GM23338 (cell line): ENCODE data around the gene LYPLAL1. TPM values are rescaled to one million over a fixed set of nuclear protein-coding genes. Genes with fewer than 3 reads are reported as not detected.

Experiments used
- ATAC-seq: fragments of 200-7000 bp; cut with Tn5 transposase; 3 replicates; pipeline ENCODE4 v1.9.1; 2020
- DNase-seq: peaks from one replicate; pipeline ENCODE4 v3.0.0-alpha.2; 2015; ENCODE audit warnings: low spot score
- H2AFZ ChIP-seq: fragments of 200-600 bp; sonication (generic); 2 replicates; pipeline ENCODE4 v1.8.0; 2016; ENCODE audit warnings: antibody characterized with exemption, mild to moderate bottlenecking, moderate library complexity
- H3F3A ChIP-seq: fragments of 200-600 bp; sonication (generic); replicated peaks from 2 replicates; pipeline ENCODE4 v1.8.0; 2017; ENCODE audit warnings: antibody characterized with exemption, mixed run types, low read depth
- H3K27ac ChIP-seq: fragments of 200-600 bp; sonication (generic); 2 replicates; pipeline ENCODE4 v1.6.1; 2016; ENCODE audit warnings: low read depth
- H3K27me3 ChIP-seq: fragments of 200-600 bp; sonication (generic); 2 replicates; pipeline ENCODE4 v1.8.0; 2016; ENCODE audit warnings: mild to moderate bottlenecking, mixed run types, moderate library complexity; ENCODE audit not compliant: insufficient read depth
- H3K36me3 ChIP-seq: fragments of 200-600 bp; sonication (generic); 2 replicates; pipeline ENCODE4 v1.8.0; 2016; ENCODE audit warnings: mild to moderate bottlenecking; ENCODE audit not compliant: insufficient read depth
- H3K4me1 ChIP-seq: fragments of 200-600 bp; sonication (generic); 2 replicates; pipeline ENCODE4 v1.8.0; 2016; ENCODE audit warnings: mild to moderate bottlenecking, moderate library complexity; ENCODE audit not compliant: insufficient read depth
- H3K4me2 ChIP-seq: fragments of 200-600 bp; sonication (generic); 2 replicates; pipeline ENCODE4 v1.7.1; 2017; ENCODE audit warnings: mixed run types
- H3K4me3 ChIP-seq: fragments of 200-600 bp; sonication (generic); 2 replicates; pipeline ENCODE4 v1.6.1; 2016; ENCODE audit warnings: mixed run types
- H3K79me2 ChIP-seq: fragments of 200-600 bp; sonication (generic); replicated peaks from 2 replicates; pipeline ENCODE4 v1.8.0; 2017; ENCODE audit warnings: mild to moderate bottlenecking; ENCODE audit not compliant: insufficient read depth
- H3K9me2 ChIP-seq: fragments of 200-600 bp; sonication (generic); 2 replicates; pipeline ENCODE4 v1.8.0; 2017; ENCODE audit not compliant: insufficient read depth
- H4K20me1 ChIP-seq: fragments of 200-600 bp; sonication (generic); replicated peaks from 2 replicates; pipeline ENCODE4 v1.8.0; 2017; ENCODE audit warnings: mild to moderate bottlenecking; ENCODE audit not compliant: insufficient read depth
- H3K27ac Mint-ChIP-seq: 2 replicates; pipeline ENCODE4 v1.8.0; 2020; ENCODE audit warnings: inconsistent platforms, mild to moderate bottlenecking, moderate library complexity, mixed read lengths
- H3K27me3 Mint-ChIP-seq: 3 replicates; pipeline ENCODE4 v1.8.0; 2022; ENCODE audit warnings: low read depth, mild to moderate bottlenecking, moderate library complexity, mixed read lengths, inconsistent platforms; ENCODE audit not compliant: insufficient read depth, poor library complexity
- H3K36me3 Mint-ChIP-seq: 3 replicates; pipeline ENCODE4 v1.8.0; 2021; ENCODE audit warnings: low read depth, mild to moderate bottlenecking, inconsistent platforms, moderate library complexity, mixed read lengths
- H3K4me1 Mint-ChIP-seq: 3 replicates; pipeline ENCODE4 v1.8.0; 2020; ENCODE audit warnings: mild to moderate bottlenecking, inconsistent platforms, mixed read lengths
- H3K4me3 Mint-ChIP-seq: 3 replicates; pipeline ENCODE4 v1.8.0; 2021; ENCODE audit warnings: moderate library complexity, mild to moderate bottlenecking, inconsistent platforms, mixed read lengths
- H3K9me3 Mint-ChIP-seq: 3 replicates; pipeline ENCODE4 v1.8.0; 2020; ENCODE audit warnings: moderate library complexity, mild to moderate bottlenecking, inconsistent platforms, mixed read lengths
- CREB1 ChIP-seq: fragments of 250-450 bp; sonication (Bioruptor Pico); IDR thresholded peaks from 2 replicates; pipeline ENCODE4 v1.5.0; 2020; ENCODE audit warnings: low read depth, mild to moderate bottlenecking, moderate library complexity
- CTCF ChIP-seq, 2 experiments: fragments of 200-600 bp in 1 of 2; sonication (generic) in 1 of 2; conservative IDR thresholded peaks; 2 replicates each; pipeline versions ENCODE4 v1.5.1 to v1.6.1; 2016 to 2017; ENCODE audit warnings: antibody characterized with exemption in 2 of 2, low read depth in 2 of 2, mild to moderate bottlenecking in 2 of 2, moderate library complexity in 1 of 2
- ETS1 ChIP-seq: IDR thresholded peaks from 2 replicates; pipeline ENCODE4 v1.6.1; 2016; ENCODE audit warnings: antibody characterized with exemption
- EZH2 ChIP-seq: fragments of 200-600 bp; sonication (generic); IDR thresholded peaks from one replicate; pipeline ENCODE4 v1.8.0; 2017; ENCODE audit warnings: antibody characterized with exemption, mild to moderate bottlenecking, low read depth; ENCODE audit not compliant: unreplicated experiment
- EZH2phosphoT487 ChIP-seq: fragments of 200-600 bp; sonication (generic); IDR thresholded peaks from one replicate; pipeline ENCODE4 v1.8.1; 2018; ENCODE audit warnings: antibody characterized with exemption; ENCODE audit not compliant: unreplicated experiment
- JUNB ChIP-seq: IDR thresholded peaks from one replicate; pipeline ENCODE4 v1.6.1; 2016; ENCODE audit warnings: antibody characterized with exemption; ENCODE audit not compliant: unreplicated experiment
- NANOG ChIP-seq: IDR thresholded peaks from 2 replicates; pipeline ENCODE4 v1.6.1; 2016; ENCODE audit warnings: antibody characterized with exemption, borderline replicate concordance
- POLR2AphosphoS5 ChIP-seq: IDR thresholded peaks from 2 replicates; pipeline ENCODE4 v1.6.1; 2016; ENCODE audit warnings: antibody characterized with exemption, low read depth
- REST ChIP-seq: IDR thresholded peaks from one replicate; pipeline ENCODE4 v1.6.1; 2018; ENCODE audit warnings: antibody characterized with exemption; ENCODE audit not compliant: unreplicated experiment
- STAT1 ChIP-seq: IDR thresholded peaks from one replicate; pipeline ENCODE4 v1.6.1; 2016; ENCODE audit warnings: antibody characterized with exemption; ENCODE audit not compliant: unreplicated experiment
- ZNF114 ChIP-seq: fragments of 250-450 bp; sonication (Bioruptor Pico); IDR thresholded peaks from 2 replicates; pipeline ENCODE4 v1.5.0; 2020; ENCODE audit warnings: mild to moderate bottlenecking, moderate library complexity
- ZNF331 ChIP-seq: fragments of 250-450 bp; sonication (Bioruptor Pico); IDR thresholded peaks from 2 replicates; pipeline ENCODE4 v1.5.0; 2020; ENCODE audit warnings: low read depth, mild to moderate bottlenecking, moderate library complexity
- ZNF462 ChIP-seq: fragments of 250-450 bp; sonication (Bioruptor Pico); IDR thresholded peaks from 2 replicates; pipeline ENCODE4 v1.5.0; 2020; ENCODE audit warnings: mild to moderate bottlenecking, moderate library complexity
- polyA plus RNA-seq: library from polyadenylated mRNA; unstranded; fragments of >200 nt; fragmentation: Nextera tagmentation; extraction: Ambion mirVana; gene quantifications from 2 replicates; pipeline ENCODE4 v1.2.1, GENCODE V29; 2016
- total RNA-seq: library from RNA; depleted of rRNA; stranded (reverse); fragments of >200 nt; shearing (Covaris generic); gene quantifications from 2 replicates; pipeline ENCODE4 v1.2.3, GENCODE V29; 2014

Gene LYPLAL1
- total and polyA plus RNA-seq, 2 experiments from 2014 or later, result 9.9 to 60.2 TPM

GRCh38 chr1:219177363-219177762, 3.7 kb downstream of the LYPLAL1 start:
- peaks cover 18% of the 10 kb centered on the region for H3K4me1 Mint-ChIP-seq
- H3K9me3 Mint-ChIP-seq, result no peaks in the 10 kb centered on the region
- no peak for ATAC-seq
- H3K4me3 Mint-ChIP-seq, result no peak overlapping the region
- Histone ChIP-seq H3F3A (no peaks in the 10 kb centered on the region), H3K27me3 (no peaks in the 10 kb centered on the region), H2AFZ (no peak overlapping the region), H3K4me1 (0 out of 2 replicates have a peak, but pooled peaks cover 14% of the 10 kb centered on the region), H4K20me1 (0 out of 2 replicates have a peak, but pooled peaks cover 4% of the 10 kb centered on the region), H3K4me3 (no peak overlapping the region), H3K4me2 (no peak overlapping the region), H3K9me2 (no peaks in the 10 kb centered on the region), H3K36me3 (no peaks in the 10 kb centered on the region), H3K27ac (no peak overlapping the region), H3K79me2 (peaks cover 12% of the 10 kb centered on the region; the same call in 1 of the 2 replicates)
- no peak for DNase-seq
- H3K36me3 Mint-ChIP-seq, result no peaks in the 10 kb centered on the region
- no peak for TF ChIP-seq ZNF331 (CRISPR knock-in tag)
- TF ChIP-seq REST, result no peak
- no peak for TF ChIP-seq STAT1
- no peak for TF ChIP-seq EZH2
- TF ChIP-seq ZNF114, result no peak
- no peak for TF ChIP-seq ZNF462 (CRISPR knock-in tag)
- TF ChIP-seq EZH2phosphoT487, result no peak
- no peak for TF ChIP-seq ETS1
- no peak for TF ChIP-seq CTCF (conservative IDR thresholded peaks at IDR 0.05; ENCODE audit: low read depth in 2 of 2)
- TF ChIP-seq NANOG, result no peak
- TF ChIP-seq POLR2AphosphoS5, result no peak
- no peak for TF ChIP-seq CREB1 (CRISPR knock-in tag)
- no peak for TF ChIP-seq JUNB
- H3K27me3 Mint-ChIP-seq, result no peaks in the 10 kb centered on the region
- H3K27ac Mint-ChIP-seq, result no peak overlapping the region
